GM23338 (cell line): ENCODE measurements around the gene FAM171A2.

Experiments used
- EZH2 ChIP-seq: fragments of 200-600 bp; sonication (generic); IDR thresholded peaks from one replicate; pipeline ENCODE4 v1.8.0; 2017; ENCODE audit warnings: antibody characterized with exemption, mild to moderate bottlenecking, low read depth; ENCODE audit not compliant: unreplicated experiment
- NANOG ChIP-seq: IDR thresholded peaks from 2 replicates; pipeline ENCODE4 v1.6.1; 2016; ENCODE audit warnings: antibody characterized with exemption, borderline replicate concordance
- TF ChIP-seq, protein P1 (sequence below), 2 experiments: fragments of 200-600 bp in 1 of 2; sonication (generic) in 1 of 2; conservative IDR thresholded peaks; 2 replicates each; pipeline versions ENCODE4 v1.5.1 to v1.6.1; 2016 to 2017; ENCODE audit warnings: antibody characterized with exemption in 2 of 2, low read depth in 2 of 2, mild to moderate bottlenecking in 2 of 2, moderate library complexity in 1 of 2

DNA sequence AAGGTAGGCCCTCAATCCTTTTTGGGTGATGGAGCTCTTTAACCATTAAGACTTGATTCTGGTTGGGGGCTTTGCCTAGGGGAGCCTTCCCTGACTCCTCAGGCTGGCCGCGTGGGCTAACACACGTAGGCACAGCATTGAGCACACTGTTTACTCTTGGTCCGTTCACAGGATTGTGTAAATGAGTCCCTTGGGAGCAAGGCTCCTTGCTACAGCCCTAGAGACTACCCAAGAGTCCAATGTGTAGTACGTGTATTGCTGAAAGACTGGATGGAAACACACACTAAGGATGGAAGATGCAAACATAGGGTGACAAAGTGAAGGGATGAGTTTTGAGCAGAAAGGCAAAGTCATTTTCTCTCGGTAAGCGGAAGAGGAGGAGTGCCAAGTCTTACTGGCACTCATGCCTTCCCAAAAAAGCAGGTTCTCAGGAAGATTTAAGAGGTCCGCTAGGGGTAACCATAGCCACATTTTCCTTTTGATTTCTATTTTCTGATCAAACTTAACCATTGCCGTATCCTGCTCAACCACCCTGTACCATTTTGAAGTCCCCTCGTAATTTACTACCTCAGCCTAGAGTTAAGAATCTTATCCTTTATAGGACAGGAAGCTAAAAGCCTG is 26.7 kb upstream of the FAM171A2 start:
- TF ChIP-seq, protein P1, sequence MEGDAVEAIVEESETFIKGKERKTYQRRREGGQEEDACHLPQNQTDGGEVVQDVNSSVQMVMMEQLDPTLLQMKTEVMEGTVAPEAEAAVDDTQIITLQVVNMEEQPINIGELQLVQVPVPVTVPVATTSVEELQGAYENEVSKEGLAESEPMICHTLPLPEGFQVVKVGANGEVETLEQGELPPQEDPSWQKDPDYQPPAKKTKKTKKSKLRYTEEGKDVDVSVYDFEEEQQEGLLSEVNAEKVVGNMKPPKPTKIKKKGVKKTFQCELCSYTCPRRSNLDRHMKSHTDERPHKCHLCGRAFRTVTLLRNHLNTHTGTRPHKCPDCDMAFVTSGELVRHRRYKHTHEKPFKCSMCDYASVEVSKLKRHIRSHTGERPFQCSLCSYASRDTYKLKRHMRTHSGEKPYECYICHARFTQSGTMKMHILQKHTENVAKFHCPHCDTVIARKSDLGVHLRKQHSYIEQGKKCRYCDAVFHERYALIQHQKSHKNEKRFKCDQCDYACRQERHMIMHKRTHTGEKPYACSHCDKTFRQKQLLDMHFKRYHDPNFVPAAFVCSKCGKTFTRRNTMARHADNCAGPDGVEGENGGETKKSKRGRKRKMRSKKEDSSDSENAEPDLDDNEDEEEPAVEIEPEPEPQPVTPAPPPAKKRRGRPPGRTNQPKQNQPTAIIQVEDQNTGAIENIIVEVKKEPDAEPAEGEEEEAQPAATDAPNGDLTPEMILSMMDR (conservative IDR thresholded peaks at IDR 0.05; ENCODE audit: low read depth in 2 of 2), result no peak
- TF ChIP-seq EZH2, result no peak
- no peak for TF ChIP-seq NANOG
